Neural cell (in vitro differentiated cells): ENCODE data around the gene TMEM131L.

Experiments
- CTCF ChIP-seq: fragments of 450-650 bp; IDR thresholded peaks from 2 replicates; pipeline ENCODE4 v1.5.1; 2014; ENCODE audit warnings: antibody characterized with exemption, mild to moderate bottlenecking, moderate library complexity; ENCODE audit not compliant: poor library complexity, severe bottlenecking
- EP300 ChIP-seq: fragments of 450-650 bp; conservative IDR thresholded peaks from 2 replicates; pipeline ENCODE4 v1.6.1; 2014; ENCODE audit warnings: antibody characterized with exemption, mild to moderate bottlenecking, moderate library complexity; ENCODE audit not compliant: poor library complexity, severe bottlenecking
- MXI1 ChIP-seq: fragments of 450-650 bp; conservative IDR thresholded peaks from 2 replicates; pipeline ENCODE4 v1.6.1; 2014; ENCODE audit warnings: antibody characterized with exemption, mild to moderate bottlenecking; ENCODE audit not compliant: poor library complexity, severe bottlenecking
- POLR2AphosphoS5 ChIP-seq: IDR thresholded peaks from 2 replicates; pipeline ENCODE4 v1.6.1; 2012
- REST ChIP-seq: IDR thresholded peaks from 2 replicates; pipeline ENCODE4 v1.6.1; 2012; ENCODE audit warnings: borderline replicate concordance

DNA sequence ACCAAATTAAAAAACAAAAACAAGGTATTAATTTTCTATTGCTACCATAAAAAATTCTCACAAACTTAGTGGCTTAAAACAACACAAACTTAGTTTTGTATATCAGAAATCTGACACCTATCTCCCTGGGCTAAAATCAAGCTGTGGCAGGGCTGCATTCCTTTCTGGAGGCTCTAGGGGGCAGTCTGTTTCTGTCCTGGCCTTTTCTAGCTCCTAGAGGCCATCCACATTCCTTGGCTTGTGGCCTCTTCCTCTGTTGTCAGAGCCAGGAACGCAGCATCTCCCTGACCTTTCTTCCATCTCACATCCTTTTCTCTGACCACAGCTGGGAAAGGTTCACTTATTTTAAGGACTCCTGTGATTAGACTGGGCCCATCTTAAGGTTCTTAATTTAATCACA lies 179.0 kb downstream of the TMEM131L start:
- TF ChIP-seq CTCF (no peak), EP300 (no peak), REST (no peak), POLR2AphosphoS5 (no peak), MXI1 (no peak)
